ENCODE measurements around the gene ANKRD17. TPM values are rescaled to one million over a fixed set of nuclear protein-coding genes. Genes with fewer than 3 reads are reported as not detected.
"Not testable (repeated sequence)": the region's sequence is repeated elsewhere in the genome, so short reads cannot be mapped to it uniquely, and the experiment has no call there.

Gene ANKRD17
- total RNA-seq, 4 donors from 2014 or later, result 69.9 to 93.1 (median 74.3) TPM

DNA sequence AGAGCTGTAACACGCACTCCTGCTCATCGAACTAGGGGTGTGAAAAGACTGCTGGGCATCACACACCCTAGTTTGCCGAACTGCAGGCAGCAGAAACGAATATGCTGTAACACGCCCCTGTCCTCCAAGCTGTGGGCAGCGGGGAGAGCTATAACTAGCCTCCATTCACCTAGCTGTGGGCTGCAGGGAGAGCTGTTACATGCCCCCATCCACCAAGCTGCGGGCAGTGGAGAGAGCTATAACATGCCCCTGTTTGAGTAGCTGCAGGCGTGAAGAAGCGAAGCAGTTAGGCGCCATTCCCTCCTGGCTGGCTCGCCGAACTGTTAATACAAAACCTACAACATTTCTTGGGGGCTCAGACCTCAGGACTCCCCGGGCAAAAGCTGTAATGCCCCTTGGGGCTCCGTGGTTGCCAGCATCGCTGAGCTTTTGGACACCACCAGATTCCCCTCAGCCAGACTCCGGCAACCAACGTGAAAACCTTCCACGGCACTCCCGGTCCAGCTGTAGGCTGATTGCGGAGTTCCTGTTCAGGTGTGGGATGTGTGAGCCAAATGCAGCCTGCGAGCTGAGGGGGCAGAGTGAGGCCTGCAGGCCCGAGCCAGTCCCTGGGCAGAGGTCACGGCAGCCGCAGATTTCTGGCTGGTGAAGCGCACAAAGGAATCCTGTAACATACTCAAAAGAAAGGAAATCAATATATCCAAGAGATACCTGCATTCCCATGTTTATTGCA lies 41.1 kb upstream of the ANKRD17 start:
- Histone ChIP-seq H3K36me3 (no peaks in the 10 kb centered on the region), H3K4me3 (no peak overlapping the region), H3K9me3 (peaks cover 0 to 5% of the 10 kb centered on the region in 2 donors), H3K4me1 (no peaks in the 10 kb centered on the region), H3K27me3 (no peaks in the 10 kb centered on the region), H3K27ac (no peak overlapping the region)
- no peak for TF ChIP-seq POLR2AphosphoS5 (IDR thresholded peaks at IDR 0.05)
- TF ChIP-seq, protein P1, sequence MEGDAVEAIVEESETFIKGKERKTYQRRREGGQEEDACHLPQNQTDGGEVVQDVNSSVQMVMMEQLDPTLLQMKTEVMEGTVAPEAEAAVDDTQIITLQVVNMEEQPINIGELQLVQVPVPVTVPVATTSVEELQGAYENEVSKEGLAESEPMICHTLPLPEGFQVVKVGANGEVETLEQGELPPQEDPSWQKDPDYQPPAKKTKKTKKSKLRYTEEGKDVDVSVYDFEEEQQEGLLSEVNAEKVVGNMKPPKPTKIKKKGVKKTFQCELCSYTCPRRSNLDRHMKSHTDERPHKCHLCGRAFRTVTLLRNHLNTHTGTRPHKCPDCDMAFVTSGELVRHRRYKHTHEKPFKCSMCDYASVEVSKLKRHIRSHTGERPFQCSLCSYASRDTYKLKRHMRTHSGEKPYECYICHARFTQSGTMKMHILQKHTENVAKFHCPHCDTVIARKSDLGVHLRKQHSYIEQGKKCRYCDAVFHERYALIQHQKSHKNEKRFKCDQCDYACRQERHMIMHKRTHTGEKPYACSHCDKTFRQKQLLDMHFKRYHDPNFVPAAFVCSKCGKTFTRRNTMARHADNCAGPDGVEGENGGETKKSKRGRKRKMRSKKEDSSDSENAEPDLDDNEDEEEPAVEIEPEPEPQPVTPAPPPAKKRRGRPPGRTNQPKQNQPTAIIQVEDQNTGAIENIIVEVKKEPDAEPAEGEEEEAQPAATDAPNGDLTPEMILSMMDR (IDR thresholded peaks at IDR 0.05), result no peak
- no peak for TF ChIP-seq EP300 (IDR thresholded peaks at IDR 0.05; ENCODE audit: low read depth)
- TF ChIP-seq POLR2A (IDR thresholded peaks at IDR 0.05), result no peak
- intact Hi-C loops (cut with DNase I; ENCODE audit: low total_unique reads) (no loop called here), in situ Hi-C loops (cut with MboI; ENCODE audit: low pct_ligation_motif_present in 1 of 4, low pct_unique_long_range_greater_than_20kb in 1 of 4, low sequenced_read_pairs in 3 of 4) (loop anchor here in 3 of 4 donors (25.0 kb wide), 2 partner anchors 363 to 838 kb away; no protein-coding TSS in a partner anchor)
- WGBS, 2 donors (ENCODE audit: low coverage in 1 of 2), result 94% methylated on average over 25 of the region's 25 CpGs; no CpG with 5 or more reads in 1 of the 2 donors
- no peak for DNase-seq

DNA sequence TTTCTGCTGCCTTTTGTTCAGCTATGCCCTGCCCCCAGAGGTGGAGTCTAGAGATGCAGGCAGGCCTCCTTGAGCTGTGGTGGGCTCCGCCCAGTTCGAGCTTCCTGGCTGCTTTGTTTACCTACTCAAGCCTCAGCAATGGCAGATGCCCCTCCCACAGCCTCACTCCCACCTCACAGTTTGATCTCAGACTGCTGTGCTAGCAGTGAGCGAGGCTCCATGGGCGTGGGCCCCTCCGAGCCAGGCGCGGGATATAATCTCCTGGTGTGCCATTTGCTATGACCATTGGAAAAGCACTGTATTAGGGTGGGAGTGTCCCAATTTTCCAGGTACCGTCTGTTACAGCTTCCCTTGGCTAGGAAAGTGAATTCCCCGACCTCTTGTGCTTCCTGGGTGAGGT lies 34.1 kb upstream of the ANKRD17 start:
- H3K4me1 ChIP-seq; intact Hi-C loops (cut with DNase I; ENCODE audit: low total_unique reads); H3K27ac ChIP-seq; DNase-seq; in situ Hi-C loops (cut with MboI; ENCODE audit: low pct_ligation_motif_present in 1 of 4, low pct_unique_long_range_greater_than_20kb in 1 of 4, low sequenced_read_pairs in 3 of 4); H3K36me3 ChIP-seq; H3K27me3 ChIP-seq; H3K4me3 ChIP-seq: not testable (repeated sequence)
- 81% methylated on average over 9 of the region's 9 CpGs; no CpG with 5 or more reads in 1 of the 2 donors for WGBS, 2 donors (ENCODE audit: low coverage in 1 of 2)
- H3K9me3 ChIP-seq, result peaks cover 0 to 17% of the 10 kb centered on the region in 2 donors

DNA sequence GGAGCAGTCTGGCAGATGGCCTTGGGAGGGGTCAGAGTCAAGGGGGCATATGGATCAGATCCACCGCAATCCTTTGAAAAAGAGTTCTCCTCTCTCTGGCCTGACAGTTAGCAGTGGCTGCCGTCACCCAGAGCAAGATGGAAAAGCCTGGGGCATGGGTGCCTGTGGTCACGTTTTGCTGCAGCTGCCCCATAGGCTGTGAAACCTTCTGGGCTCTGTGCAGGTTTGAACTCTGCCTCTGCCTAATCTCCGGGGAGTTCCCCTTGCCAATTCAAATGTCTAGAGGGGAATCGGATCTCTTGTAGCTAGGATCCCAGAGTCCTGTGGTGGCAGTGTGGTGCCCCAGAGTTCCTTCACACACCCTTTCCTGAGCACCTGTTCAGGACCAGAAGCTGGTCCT lies 23.4 kb upstream of the ANKRD17 start:
- intact Hi-C loops (cut with DNase I; ENCODE audit: low total_unique reads), result no loop called here

DNA sequence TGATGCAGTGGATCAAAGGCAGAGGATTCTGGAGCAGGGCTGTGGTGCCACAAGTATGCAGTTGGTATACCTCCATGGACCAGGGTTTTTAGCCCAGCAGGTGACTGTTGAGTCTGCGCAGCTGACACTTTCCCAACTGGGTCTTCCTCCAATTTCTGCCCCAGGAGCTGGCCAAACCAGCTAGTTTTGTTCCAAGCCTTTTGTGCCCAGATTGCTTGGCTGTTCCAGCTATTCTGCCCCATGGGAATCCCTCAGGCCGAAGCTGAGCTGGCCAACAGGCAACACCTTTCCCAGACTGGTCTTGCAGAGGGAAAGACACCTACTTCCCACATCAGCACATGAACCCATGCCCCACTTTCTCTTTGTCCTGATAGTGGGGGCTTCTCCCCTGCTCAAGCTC lies 22.8 kb upstream of the ANKRD17 start:
- TF ChIP-seq EP300 (IDR thresholded peaks at IDR 0.05; ENCODE audit: low read depth) (no peak), POLR2A (IDR thresholded peaks at IDR 0.05) (no peak), POLR2AphosphoS5 (IDR thresholded peaks at IDR 0.05) (no peak)
- TF ChIP-seq, protein P1 (IDR thresholded peaks at IDR 0.05), result no peak
- no peak for DNase-seq
- 100% methylated on average over 1 of the region's 2 CpGs; no CpG with 5 or more reads in 1 of the 2 donors for WGBS, 2 donors (ENCODE audit: low coverage in 1 of 2)
- Histone ChIP-seq H3K4me1 (no peaks in the 10 kb centered on the region), H3K36me3 (no peaks in the 10 kb centered on the region), H3K9me3 (peaks cover 0 to 6% of the 10 kb centered on the region in 2 donors), H3K27me3 (no peaks in the 10 kb centered on the region), H3K27ac (no peak overlapping the region), H3K4me3 (no peak overlapping the region)
- intact Hi-C loops (cut with DNase I; ENCODE audit: low total_unique reads), result no loop called here
- in situ Hi-C loops (cut with MboI; ENCODE audit: low pct_ligation_motif_present in 1 of 4, low pct_unique_long_range_greater_than_20kb in 1 of 4, low sequenced_read_pairs in 3 of 4), result no loop called here

More for the DNA sequence above, 23.4 kb upstream of the ANKRD17 start:
- no peak overlapping the region for H3K27ac ChIP-seq
- DNase-seq, result no peak
- no peaks in the 10 kb centered on the region for H3K4me1 ChIP-seq
- no peak for TF ChIP-seq EP300 (IDR thresholded peaks at IDR 0.05; ENCODE audit: low read depth)
- TF ChIP-seq POLR2AphosphoS5 (IDR thresholded peaks at IDR 0.05), result no peak
- TF ChIP-seq, protein P1 (IDR thresholded peaks at IDR 0.05), result no peak
- no peak for TF ChIP-seq POLR2A (IDR thresholded peaks at IDR 0.05)
- WGBS, 2 donors (ENCODE audit: low coverage in 1 of 2), result 92% methylated on average over 5 of the region's 5 CpGs; no CpG with 5 or more reads in 1 of the 2 donors
- in situ Hi-C loops (cut with MboI; ENCODE audit: low pct_ligation_motif_present in 1 of 4, low pct_unique_long_range_greater_than_20kb in 1 of 4, low sequenced_read_pairs in 3 of 4), result no loop called here
- H3K9me3 ChIP-seq, result peaks cover 0 to 6% of the 10 kb centered on the region in 2 donors
- no peaks in the 10 kb centered on the region for H3K36me3 ChIP-seq
- no peaks in the 10 kb centered on the region for H3K27me3 ChIP-seq
- H3K4me3 ChIP-seq, result no peak overlapping the region

Data from transverse colon (tissue), 4 donors.